NB4 (cell line): ENCODE data around the gene APOF.

ENCODE experiments used
- MYC ChIP-seq: IDR thresholded peaks from 2 replicates; pipeline ENCODE4 v1.6.1; 2011; ENCODE audit warnings: low read depth, low read length
- POLR2A ChIP-seq: IDR thresholded peaks from 2 replicates; pipeline ENCODE4 v1.6.1; 2011; ENCODE audit warnings: mild to moderate bottlenecking; ENCODE audit not compliant: insufficient read length; ENCODE audit errors: extremely low read depth
- TF ChIP-seq, protein P1 (sequence below): IDR thresholded peaks from one replicate; pipeline ENCODE4 v1.5.1; 2012; ENCODE audit warnings: low read depth, low read length
- TF ChIP-seq, protein P2 (sequence below): IDR thresholded peaks from 2 replicates; pipeline ENCODE4 v1.6.1; 2011; ENCODE audit warnings: low read depth, low read length

DNA sequence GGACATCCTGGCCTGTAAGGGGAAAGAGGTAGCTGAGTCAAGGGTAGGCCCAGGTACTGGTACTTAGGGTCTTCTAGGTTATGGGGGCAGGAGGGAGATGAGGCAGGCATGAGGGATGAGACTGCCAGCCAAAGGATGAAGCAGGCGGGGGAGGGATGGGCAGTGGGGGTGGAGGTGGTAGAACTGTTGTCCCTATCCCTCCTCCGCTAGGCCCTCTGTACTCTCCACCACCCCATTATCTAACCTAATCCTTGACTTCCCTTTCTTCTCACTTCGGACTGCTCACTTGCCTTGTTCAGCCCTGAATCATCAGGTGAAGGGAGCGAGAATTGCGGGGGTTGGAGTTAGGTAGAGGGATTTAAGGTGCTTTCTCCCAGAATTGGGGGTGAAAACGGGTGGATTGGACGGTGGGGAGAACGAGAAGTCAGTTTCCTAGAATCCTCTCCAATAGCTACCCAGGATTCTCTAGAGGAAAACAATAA is 29.4 kb downstream of the APOF start:
- TF ChIP-seq, protein P1, sequence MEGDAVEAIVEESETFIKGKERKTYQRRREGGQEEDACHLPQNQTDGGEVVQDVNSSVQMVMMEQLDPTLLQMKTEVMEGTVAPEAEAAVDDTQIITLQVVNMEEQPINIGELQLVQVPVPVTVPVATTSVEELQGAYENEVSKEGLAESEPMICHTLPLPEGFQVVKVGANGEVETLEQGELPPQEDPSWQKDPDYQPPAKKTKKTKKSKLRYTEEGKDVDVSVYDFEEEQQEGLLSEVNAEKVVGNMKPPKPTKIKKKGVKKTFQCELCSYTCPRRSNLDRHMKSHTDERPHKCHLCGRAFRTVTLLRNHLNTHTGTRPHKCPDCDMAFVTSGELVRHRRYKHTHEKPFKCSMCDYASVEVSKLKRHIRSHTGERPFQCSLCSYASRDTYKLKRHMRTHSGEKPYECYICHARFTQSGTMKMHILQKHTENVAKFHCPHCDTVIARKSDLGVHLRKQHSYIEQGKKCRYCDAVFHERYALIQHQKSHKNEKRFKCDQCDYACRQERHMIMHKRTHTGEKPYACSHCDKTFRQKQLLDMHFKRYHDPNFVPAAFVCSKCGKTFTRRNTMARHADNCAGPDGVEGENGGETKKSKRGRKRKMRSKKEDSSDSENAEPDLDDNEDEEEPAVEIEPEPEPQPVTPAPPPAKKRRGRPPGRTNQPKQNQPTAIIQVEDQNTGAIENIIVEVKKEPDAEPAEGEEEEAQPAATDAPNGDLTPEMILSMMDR = no peak
- TF ChIP-seq, protein P2, sequence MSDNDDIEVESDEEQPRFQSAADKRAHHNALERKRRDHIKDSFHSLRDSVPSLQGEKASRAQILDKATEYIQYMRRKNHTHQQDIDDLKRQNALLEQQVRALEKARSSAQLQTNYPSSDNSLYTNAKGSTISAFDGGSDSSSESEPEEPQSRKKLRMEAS = no peak
- TF ChIP-seq POLR2A (peak; percentile 68), MYC (no peak)
